Measurements from ENCODE around the gene PDE12.

DNA sequence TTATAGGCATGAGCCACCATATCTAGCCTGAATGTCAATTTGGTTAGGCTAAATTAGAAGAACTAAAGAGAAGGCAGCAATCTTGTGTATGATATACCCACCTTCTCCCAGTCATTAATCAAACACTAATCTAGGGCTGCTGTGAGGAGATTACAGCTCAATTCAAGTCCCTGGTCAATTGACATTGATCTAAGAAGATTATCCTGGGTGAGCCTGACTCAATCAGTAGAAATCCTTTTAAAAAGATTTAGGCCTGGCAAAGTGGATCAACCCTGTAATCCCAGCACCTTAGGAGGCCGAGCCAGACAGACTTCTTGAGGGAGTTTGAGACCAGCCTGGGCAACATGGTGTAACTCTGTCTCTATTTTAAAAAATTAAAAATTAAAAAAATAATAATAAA, 9.5 kb upstream of the PDE12 start:
- TF ChIP-seq ELF4 (CRISPR knock-in tag; IDR thresholded peaks at IDR 0.05; ENCODE audit: borderline replicate concordance) (no peak), EZH2 (conservative IDR thresholded peaks at IDR 0.05; ENCODE audit: low read depth, low read length) (no peak)
- TF ChIP-seq, protein P1, sequence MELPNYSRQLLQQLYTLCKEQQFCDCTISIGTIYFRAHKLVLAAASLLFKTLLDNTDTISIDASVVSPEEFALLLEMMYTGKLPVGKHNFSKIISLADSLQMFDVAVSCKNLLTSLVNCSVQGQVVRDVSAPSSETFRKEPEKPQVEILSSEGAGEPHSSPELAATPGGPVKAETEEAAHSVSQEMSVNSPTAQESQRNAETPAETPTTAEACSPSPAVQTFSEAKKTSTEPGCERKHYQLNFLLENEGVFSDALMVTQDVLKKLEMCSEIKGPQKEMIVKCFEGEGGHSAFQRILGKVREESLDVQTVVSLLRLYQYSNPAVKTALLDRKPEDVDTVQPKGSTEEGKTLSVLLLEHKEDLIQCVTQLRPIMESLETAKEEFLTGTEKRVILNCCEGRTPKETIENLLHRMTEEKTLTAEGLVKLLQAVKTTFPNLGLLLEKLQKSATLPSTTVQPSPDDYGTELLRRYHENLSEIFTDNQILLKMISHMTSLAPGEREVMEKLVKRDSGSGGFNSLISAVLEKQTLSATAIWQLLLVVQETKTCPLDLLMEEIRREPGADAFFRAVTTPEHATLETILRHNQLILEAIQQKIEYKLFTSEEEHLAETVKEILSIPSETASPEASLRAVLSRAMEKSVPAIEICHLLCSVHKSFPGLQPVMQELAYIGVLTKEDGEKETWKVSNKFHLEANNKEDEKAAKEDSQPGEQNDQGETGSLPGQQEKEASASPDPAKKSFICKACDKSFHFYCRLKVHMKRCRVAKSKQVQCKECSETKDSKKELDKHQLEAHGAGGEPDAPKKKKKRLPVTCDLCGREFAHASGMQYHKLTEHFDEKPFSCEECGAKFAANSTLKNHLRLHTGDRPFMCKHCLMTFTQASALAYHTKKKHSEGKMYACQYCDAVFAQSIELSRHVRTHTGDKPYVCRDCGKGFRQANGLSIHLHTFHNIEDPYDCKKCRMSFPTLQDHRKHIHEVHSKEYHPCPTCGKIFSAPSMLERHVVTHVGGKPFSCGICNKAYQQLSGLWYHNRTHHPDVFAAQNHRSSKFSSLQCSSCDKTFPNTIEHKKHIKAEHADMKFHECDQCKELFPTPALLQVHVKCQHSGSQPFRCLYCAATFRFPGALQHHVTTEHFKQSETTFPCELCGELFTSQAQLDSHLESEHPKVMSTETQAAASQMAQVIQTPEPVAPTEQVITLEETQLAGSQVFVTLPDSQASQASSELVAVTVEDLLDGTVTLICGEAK (IDR thresholded peaks at IDR 0.05) = no peak
- TF ChIP-seq, protein P1 (CRISPR knock-in tag; IDR thresholded peaks at IDR 0.05) = no peak
- TF ChIP-seq, protein P2, sequence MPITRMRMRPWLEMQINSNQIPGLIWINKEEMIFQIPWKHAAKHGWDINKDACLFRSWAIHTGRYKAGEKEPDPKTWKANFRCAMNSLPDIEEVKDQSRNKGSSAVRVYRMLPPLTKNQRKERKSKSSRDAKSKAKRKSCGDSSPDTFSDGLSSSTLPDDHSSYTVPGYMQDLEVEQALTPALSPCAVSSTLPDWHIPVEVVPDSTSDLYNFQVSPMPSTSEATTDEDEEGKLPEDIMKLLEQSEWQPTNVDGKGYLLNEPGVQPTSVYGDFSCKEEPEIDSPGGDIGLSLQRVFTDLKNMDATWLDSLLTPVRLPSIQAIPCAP (CRISPR knock-in tag; IDR thresholded peaks at IDR 0.05; ENCODE audit: low read depth) = no peak
- TF ChIP-seq, protein P3, sequence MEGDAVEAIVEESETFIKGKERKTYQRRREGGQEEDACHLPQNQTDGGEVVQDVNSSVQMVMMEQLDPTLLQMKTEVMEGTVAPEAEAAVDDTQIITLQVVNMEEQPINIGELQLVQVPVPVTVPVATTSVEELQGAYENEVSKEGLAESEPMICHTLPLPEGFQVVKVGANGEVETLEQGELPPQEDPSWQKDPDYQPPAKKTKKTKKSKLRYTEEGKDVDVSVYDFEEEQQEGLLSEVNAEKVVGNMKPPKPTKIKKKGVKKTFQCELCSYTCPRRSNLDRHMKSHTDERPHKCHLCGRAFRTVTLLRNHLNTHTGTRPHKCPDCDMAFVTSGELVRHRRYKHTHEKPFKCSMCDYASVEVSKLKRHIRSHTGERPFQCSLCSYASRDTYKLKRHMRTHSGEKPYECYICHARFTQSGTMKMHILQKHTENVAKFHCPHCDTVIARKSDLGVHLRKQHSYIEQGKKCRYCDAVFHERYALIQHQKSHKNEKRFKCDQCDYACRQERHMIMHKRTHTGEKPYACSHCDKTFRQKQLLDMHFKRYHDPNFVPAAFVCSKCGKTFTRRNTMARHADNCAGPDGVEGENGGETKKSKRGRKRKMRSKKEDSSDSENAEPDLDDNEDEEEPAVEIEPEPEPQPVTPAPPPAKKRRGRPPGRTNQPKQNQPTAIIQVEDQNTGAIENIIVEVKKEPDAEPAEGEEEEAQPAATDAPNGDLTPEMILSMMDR (CRISPR knock-in tag; IDR thresholded peaks at IDR 0.05) = no peak

All from HepG2 (cell line).